Heart left ventricle (tissue), 13 donors: ENCODE results near the gene PRDM13.

Experiments used
- POLR2A ChIP-seq, 2 donors: fragments of 450-650 bp; IDR thresholded peaks; one replicate each; pipeline ENCODE4 v1.6.1; 2017; ENCODE audit warnings: antibody characterized with exemption in 2 of 2, mild to moderate bottlenecking in 2 of 2, moderate library complexity in 2 of 2
- TF ChIP-seq, protein P1 (sequence below), 12 donors: fragments of 200-600 bp; sonication (generic) in 4 of 12; IDR thresholded peaks; one replicate each; pipeline versions ENCODE4 v1.5.0 to v1.8.0; 2018 to 2022; ENCODE audit warnings: antibody characterized with exemption in 12 of 12, mild to moderate bottlenecking in 5 of 12
- donor health status: ischemic (EF 13 %, LVEDD 7.1; RV severe dilation, severe dysfunction).
- donor health status: DM: no; HTN: yes; CAD: no.
- donor health status: DM: no; HTN: no; CAD: no.
- donor health status: ischemic (EF 25% LVEDD 6.9; RV normal size, moderate dysfunction).
- donor health status: ischemic (EF 25% LVEDD 5.7; RV mildly dilated, moderate dysfunction).
- donor health status: ischemic (EF 35%, LVEDD 5.7; RV mildly dilated, moderate dysfunction).
- donor health status: nonischemic (EF 11% LVEDD 7.7; RV severe dilation, severe dysfunction).
- donor health status: DM: yes; HTN: yes; CAD: no.
- donor health status: PGD.
- donor health status: ischemic (EF 29% LVEDD 5.4; RV normal size, mild dysfunction).
- donor health status: nonischemic (EF 23%, LVEDD 6.1; RV moderate dilation, normal function).

DNA sequence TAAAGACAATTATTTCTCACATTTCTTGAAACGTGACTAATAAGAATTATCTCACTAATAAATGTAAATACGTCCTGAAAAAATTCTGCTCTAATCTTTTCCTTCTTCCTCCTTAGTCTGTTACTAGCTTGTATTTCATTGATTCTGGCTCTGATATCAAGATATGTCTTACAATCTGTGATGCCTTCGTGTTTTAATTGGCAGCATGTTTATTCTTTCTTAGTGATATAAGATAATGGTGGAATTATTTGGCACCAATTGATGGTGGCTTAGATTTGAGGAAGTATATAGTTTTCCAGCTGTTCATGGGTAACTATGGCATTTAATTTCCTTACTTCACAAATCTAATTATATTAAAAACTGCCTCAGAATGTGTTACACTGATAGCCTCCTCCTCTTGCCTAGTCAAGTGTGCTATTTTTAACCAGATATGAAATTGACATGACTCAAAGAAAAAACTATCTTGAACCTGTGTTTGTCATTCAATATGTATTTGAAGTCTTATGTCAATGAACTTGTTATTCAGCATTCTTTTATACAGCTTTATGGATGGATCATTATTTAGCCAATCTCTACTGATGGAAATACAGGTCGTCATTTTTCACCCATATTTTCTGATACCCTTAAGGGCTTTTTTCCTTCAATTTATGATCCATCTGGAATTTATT, 43.4 kb upstream of the PRDM13 start:
- TF ChIP-seq, protein P1, sequence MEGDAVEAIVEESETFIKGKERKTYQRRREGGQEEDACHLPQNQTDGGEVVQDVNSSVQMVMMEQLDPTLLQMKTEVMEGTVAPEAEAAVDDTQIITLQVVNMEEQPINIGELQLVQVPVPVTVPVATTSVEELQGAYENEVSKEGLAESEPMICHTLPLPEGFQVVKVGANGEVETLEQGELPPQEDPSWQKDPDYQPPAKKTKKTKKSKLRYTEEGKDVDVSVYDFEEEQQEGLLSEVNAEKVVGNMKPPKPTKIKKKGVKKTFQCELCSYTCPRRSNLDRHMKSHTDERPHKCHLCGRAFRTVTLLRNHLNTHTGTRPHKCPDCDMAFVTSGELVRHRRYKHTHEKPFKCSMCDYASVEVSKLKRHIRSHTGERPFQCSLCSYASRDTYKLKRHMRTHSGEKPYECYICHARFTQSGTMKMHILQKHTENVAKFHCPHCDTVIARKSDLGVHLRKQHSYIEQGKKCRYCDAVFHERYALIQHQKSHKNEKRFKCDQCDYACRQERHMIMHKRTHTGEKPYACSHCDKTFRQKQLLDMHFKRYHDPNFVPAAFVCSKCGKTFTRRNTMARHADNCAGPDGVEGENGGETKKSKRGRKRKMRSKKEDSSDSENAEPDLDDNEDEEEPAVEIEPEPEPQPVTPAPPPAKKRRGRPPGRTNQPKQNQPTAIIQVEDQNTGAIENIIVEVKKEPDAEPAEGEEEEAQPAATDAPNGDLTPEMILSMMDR (IDR thresholded peaks at IDR 0.05) = no peak
- TF ChIP-seq POLR2A (IDR thresholded peaks at IDR 0.05) = no peak
